ENCODE results near the gene EPM2AIP1.

The EPM2AIP1 gene

DNA sequence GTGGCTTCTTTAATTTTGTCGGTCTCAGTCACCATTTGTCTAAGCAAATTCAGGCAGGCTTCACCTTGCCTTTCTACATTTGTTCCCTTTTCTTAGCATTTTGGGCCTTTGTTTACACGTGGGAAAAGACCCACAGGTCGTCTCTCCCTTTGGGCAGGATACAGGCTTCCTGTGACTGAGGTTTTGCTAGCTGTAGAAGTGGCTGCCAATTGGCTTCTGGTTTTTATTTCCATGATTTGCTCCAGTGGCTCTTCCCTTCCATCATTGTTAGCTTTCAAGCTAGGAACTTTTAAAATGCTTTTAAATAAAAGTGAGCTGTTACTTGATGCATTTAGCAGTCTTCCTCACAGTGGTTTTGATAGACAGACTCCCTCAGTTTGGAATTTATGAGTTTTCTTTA lies 37.7 kb upstream of the EPM2AIP1 start:
- Histone ChIP-seq H2AFZ (ENCODE audit: low read length) (no peak overlapping the region), H3K23ac (ENCODE audit: low read depth, low read length, poor library complexity) (no peak overlapping the region), H2BK15ac (ENCODE audit: low read length) (no peak overlapping the region), H3K27me3 (ENCODE audit: control insufficient read depth in 3 of 3, insufficient read depth in 3 of 3, low read depth in 1 of 3, low read length in 3 of 3) (no peaks in the 10 kb centered on the region), H3K4me2 (ENCODE audit: insufficient read depth, low read length, poor library complexity, severe bottlenecking) (no peak overlapping the region), H3K36me3 (replicated peaks in 1 of 2; ENCODE audit: control insufficient read depth in 2 of 2, insufficient read depth in 2 of 2, low read length in 2 of 2) (peaks cover 24 to 100% of the 10 kb centered on the region in 2 donors), H2BK120ac (ENCODE audit: low read depth, low read length) (no peak overlapping the region), H3K18ac (ENCODE audit: low read length) (no peak overlapping the region), H3K27ac (replicated peaks; ENCODE audit: low read length) (no peak overlapping the region), H3K4ac (ENCODE audit: low read length) (no peak overlapping the region), H4K91ac (ENCODE audit: low read depth, low read length, poor library complexity) (no peak overlapping the region), H2BK5ac (ENCODE audit: low read length) (no peak overlapping the region), H2BK12ac (ENCODE audit: low read length) (no peak overlapping the region), H3K14ac (ENCODE audit: low read length) (no peak overlapping the region), H3K9me3 (replicated peaks in 1 of 2; ENCODE audit: control insufficient read depth in 2 of 2, insufficient read depth in 1 of 2, low read depth in 1 of 2, low read length in 2 of 2) (peaks cover 0 to 13% of the 10 kb centered on the region in 2 donors), H3K79me1 (ENCODE audit: low read depth, low read length) (no peaks in the 10 kb centered on the region), H3K9ac (ENCODE audit: low read depth, low read length, poor library complexity) (no peak overlapping the region), H2AK5ac (ENCODE audit: low read depth, low read length) (no peak overlapping the region), H3K4me1 (ENCODE audit: control insufficient read depth in 2 of 2, insufficient read depth in 1 of 2, low read depth in 1 of 2, low read length in 2 of 2) (no peaks in the 10 kb centered on the region), H4K8ac (ENCODE audit: low read depth, low read length) (no peak overlapping the region), H3K4me3 (ENCODE audit: low read length in 2 of 2) (no peak overlapping the region)
- no peak for DNase-seq (ENCODE audit: low spot score)
- WGBS, 2 donors (ENCODE audit: extremely low coverage in 2 of 2, insufficient read length in 2 of 2, insufficient replicate concordance in 1 of 2): no CpG with 5 or more reads among the region's 3 CpGs

DNA sequence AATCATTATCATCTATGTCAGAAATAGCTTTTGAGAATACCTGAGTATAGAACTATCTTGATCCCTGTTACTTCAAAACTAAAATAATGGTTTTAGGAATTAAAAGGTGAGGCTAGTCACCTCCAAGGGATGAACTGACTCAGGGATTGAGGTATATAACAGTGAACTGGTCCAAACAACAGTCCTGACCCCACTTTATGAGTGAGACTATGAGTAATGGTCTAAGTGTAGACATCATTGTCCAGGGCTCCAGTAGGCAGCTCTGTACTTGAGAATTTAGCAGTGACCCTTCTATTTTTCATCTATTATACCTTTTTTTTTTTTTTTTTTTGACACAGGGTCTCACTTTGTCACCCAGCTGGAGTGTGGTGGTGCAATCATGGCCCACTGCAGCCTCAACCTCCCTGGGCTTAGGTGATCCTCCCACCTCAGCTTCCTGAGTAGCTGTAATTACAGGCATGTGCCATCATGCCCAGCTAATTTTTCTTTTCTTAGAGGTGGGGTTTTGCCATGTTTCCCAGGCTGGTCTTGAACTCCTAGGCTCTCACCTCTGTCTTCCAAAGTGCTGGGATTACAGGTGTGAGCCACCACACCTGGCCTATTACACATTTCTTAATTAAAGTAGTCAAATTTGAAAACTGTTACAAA lies 36.7 kb upstream of the EPM2AIP1 start:
- no peak for DNase-seq (ENCODE audit: low spot score)
- H3K27ac ChIP-seq (replicated peaks; ENCODE audit: low read length): no peak overlapping the region
- H2BK5ac ChIP-seq (ENCODE audit: low read length): no peak overlapping the region
- H3K14ac ChIP-seq (ENCODE audit: low read length): no peak overlapping the region
- H4K91ac ChIP-seq (ENCODE audit: low read depth, low read length, poor library complexity): no peak overlapping the region
- H3K27me3 ChIP-seq (ENCODE audit: control insufficient read depth in 3 of 3, insufficient read depth in 3 of 3, low read depth in 1 of 3, low read length in 3 of 3): no peaks in the 10 kb centered on the region
- no peak overlapping the region for H3K4me2 ChIP-seq (ENCODE audit: insufficient read depth, low read length, poor library complexity, severe bottlenecking)
- H3K4me3 ChIP-seq (ENCODE audit: low read length in 2 of 2): no peak overlapping the region
- H2BK120ac ChIP-seq (ENCODE audit: low read depth, low read length): no peak overlapping the region
- no peak overlapping the region for H3K18ac ChIP-seq (ENCODE audit: low read length)
- H3K36me3 ChIP-seq (replicated peaks in 1 of 2; ENCODE audit: control insufficient read depth in 2 of 2, insufficient read depth in 2 of 2, low read length in 2 of 2): peaks cover 24 to 100% of the 10 kb centered on the region in 2 donors
- no peaks in the 10 kb centered on the region for H3K79me1 ChIP-seq (ENCODE audit: low read depth, low read length)
- no peak overlapping the region for H2AFZ ChIP-seq (ENCODE audit: low read length)
- H3K4ac ChIP-seq (ENCODE audit: low read length): no peak overlapping the region
- H2AK5ac ChIP-seq (ENCODE audit: low read depth, low read length): no peak overlapping the region
- H3K9me3 ChIP-seq (replicated peaks in 1 of 2; ENCODE audit: control insufficient read depth in 2 of 2, insufficient read depth in 1 of 2, low read depth in 1 of 2, low read length in 2 of 2): peaks cover 0 to 9% of the 10 kb centered on the region in 2 donors
- H3K23ac ChIP-seq (ENCODE audit: low read depth, low read length, poor library complexity): no peak overlapping the region
- no peak overlapping the region for H2BK12ac ChIP-seq (ENCODE audit: low read length)
- H2BK15ac ChIP-seq (ENCODE audit: low read length): no peak overlapping the region
- H3K4me1 ChIP-seq (ENCODE audit: control insufficient read depth in 2 of 2, insufficient read depth in 1 of 2, low read depth in 1 of 2, low read length in 2 of 2): no peaks in the 10 kb centered on the region
- no peak overlapping the region for H4K8ac ChIP-seq (ENCODE audit: low read depth, low read length)
- no peak overlapping the region for H3K9ac ChIP-seq (ENCODE audit: low read depth, low read length, poor library complexity)

DNA sequence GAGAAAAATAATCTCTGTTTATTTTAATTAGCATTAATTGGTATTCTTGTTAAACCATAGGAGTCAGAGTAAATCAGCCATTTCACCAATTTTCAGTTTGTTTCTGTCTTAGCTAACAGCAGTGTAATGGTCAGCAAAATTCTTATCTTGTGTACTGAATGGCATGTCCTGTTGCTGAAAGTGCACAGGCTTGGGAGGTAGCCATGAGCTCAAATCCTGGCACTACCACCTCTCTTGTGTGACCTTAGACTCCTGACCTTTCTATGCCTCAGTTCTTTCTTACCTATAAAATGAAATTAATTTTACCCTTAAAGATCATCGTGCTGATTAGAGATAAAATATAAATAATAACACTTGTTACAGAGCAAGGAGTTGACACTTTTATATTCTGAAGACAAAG lies 36.2 kb upstream of the EPM2AIP1 start:
- no CpG with 5 or more reads among the region's 1 CpG for WGBS, 2 donors (ENCODE audit: extremely low coverage in 2 of 2, insufficient read length in 2 of 2, insufficient replicate concordance in 1 of 2)
- Histone ChIP-seq H3K9ac (ENCODE audit: low read depth, low read length, poor library complexity) (no peak overlapping the region), H2BK12ac (ENCODE audit: low read length) (no peak overlapping the region), H2BK5ac (ENCODE audit: low read length) (no peak overlapping the region), H2BK120ac (ENCODE audit: low read depth, low read length) (no peak overlapping the region), H4K91ac (ENCODE audit: low read depth, low read length, poor library complexity) (no peak overlapping the region), H3K14ac (ENCODE audit: low read length) (no peak overlapping the region), H2BK15ac (ENCODE audit: low read length) (no peak overlapping the region), H3K4me1 (ENCODE audit: control insufficient read depth in 2 of 2, insufficient read depth in 1 of 2, low read depth in 1 of 2, low read length in 2 of 2) (no peaks in the 10 kb centered on the region), H3K18ac (ENCODE audit: low read length) (no peak overlapping the region), H3K9me3 (replicated peaks in 1 of 2; ENCODE audit: control insufficient read depth in 2 of 2, insufficient read depth in 1 of 2, low read depth in 1 of 2, low read length in 2 of 2) (peaks cover 0 to 13% of the 10 kb centered on the region in 2 donors), H3K27me3 (ENCODE audit: control insufficient read depth in 3 of 3, insufficient read depth in 3 of 3, low read depth in 1 of 3, low read length in 3 of 3) (no peaks in the 10 kb centered on the region), H3K79me1 (ENCODE audit: low read depth, low read length) (no peaks in the 10 kb centered on the region), H2AK5ac (ENCODE audit: low read depth, low read length) (no peak overlapping the region), H3K36me3 (replicated peaks in 1 of 2; ENCODE audit: control insufficient read depth in 2 of 2, insufficient read depth in 2 of 2, low read length in 2 of 2) (peaks cover 26 to 100% of the 10 kb centered on the region in 2 donors), H3K27ac (replicated peaks; ENCODE audit: low read length) (no peak overlapping the region), H4K8ac (ENCODE audit: low read depth, low read length) (no peak overlapping the region), H3K4me2 (ENCODE audit: insufficient read depth, low read length, poor library complexity, severe bottlenecking) (no peak overlapping the region), H2AFZ (ENCODE audit: low read length) (no peak overlapping the region), H3K4me3 (ENCODE audit: low read length in 2 of 2) (no peak overlapping the region), H3K4ac (ENCODE audit: low read length) (no peak overlapping the region), H3K23ac (ENCODE audit: low read depth, low read length, poor library complexity) (no peak overlapping the region)
- no peak for DNase-seq (ENCODE audit: low spot score)

GRCh38 chr3:37028329-37028728 lies 35.4 kb upstream of the EPM2AIP1 start:
- Histone ChIP-seq H3K79me1 (ENCODE audit: low read depth, low read length) (no peaks in the 10 kb centered on the region), H3K4me1 (ENCODE audit: control insufficient read depth in 2 of 2, insufficient read depth in 1 of 2, low read depth in 1 of 2, low read length in 2 of 2) (no peaks in the 10 kb centered on the region), H4K91ac (ENCODE audit: low read depth, low read length, poor library complexity) (no peak overlapping the region), H3K9me3 (replicated peaks in 1 of 2; ENCODE audit: control insufficient read depth in 2 of 2, insufficient read depth in 1 of 2, low read depth in 1 of 2, low read length in 2 of 2) (peaks cover 0 to 18% of the 10 kb centered on the region in 2 donors), H3K18ac (ENCODE audit: low read length) (no peak overlapping the region), H3K23ac (ENCODE audit: low read depth, low read length, poor library complexity) (no peak overlapping the region), H2AFZ (ENCODE audit: low read length) (no peak overlapping the region), H3K36me3 (replicated peaks in 1 of 2; ENCODE audit: control insufficient read depth in 2 of 2, insufficient read depth in 2 of 2, low read length in 2 of 2) (peaks cover 28 to 100% of the 10 kb centered on the region in 2 donors), H2BK5ac (ENCODE audit: low read length) (no peak overlapping the region), H2AK5ac (ENCODE audit: low read depth, low read length) (no peak overlapping the region), H3K27me3 (ENCODE audit: control insufficient read depth in 3 of 3, insufficient read depth in 3 of 3, low read depth in 1 of 3, low read length in 3 of 3) (no peaks in the 10 kb centered on the region), H3K14ac (ENCODE audit: low read length) (no peak overlapping the region), H3K9ac (ENCODE audit: low read depth, low read length, poor library complexity) (no peak overlapping the region), H3K4me2 (ENCODE audit: insufficient read depth, low read length, poor library complexity, severe bottlenecking) (no peak overlapping the region), H3K4me3 (ENCODE audit: low read length in 2 of 2) (no peak overlapping the region), H3K4ac (ENCODE audit: low read length) (no peak overlapping the region), H3K27ac (replicated peaks; ENCODE audit: low read length) (no peak overlapping the region), H4K8ac (ENCODE audit: low read depth, low read length) (no peak overlapping the region), H2BK120ac (ENCODE audit: low read depth, low read length) (no peak overlapping the region), H2BK12ac (ENCODE audit: low read length) (no peak overlapping the region), H2BK15ac (ENCODE audit: low read length) (no peak overlapping the region)
- no peak for DNase-seq (ENCODE audit: low spot score)
- no CpG with 5 or more reads among the region's 1 CpG for WGBS, 2 donors (ENCODE audit: extremely low coverage in 2 of 2, insufficient read length in 2 of 2, insufficient replicate concordance in 1 of 2)
